C4-2B (cell line): ENCODE data around the gene LCTL.

ENCODE experiments used
- CTCF ChIP-seq: fragments of 450-650 bp; conservative IDR thresholded peaks from 2 replicates; pipeline ENCODE4 v1.5.1; 2017; ENCODE audit warnings: mild to moderate bottlenecking
- ZFX ChIP-seq: fragments of 450-650 bp; IDR thresholded peaks from 2 replicates; pipeline ENCODE4 v1.6.1; 2017

GRCh38 chr15:66588537-66588936 is 22.7 kb upstream of the LCTL start:
- no peak for TF ChIP-seq CTCF
- TF ChIP-seq ZFX: no peak
